H4 (cell line): ENCODE results near the gene LEF1. TPM values are rescaled to one million over a fixed set of nuclear protein-coding genes. Genes with fewer than 3 reads are reported as not detected.
A peak's percentile ranks its signal among the peaks of the same experiment; 100 is the strongest.

Experiments used
- DNase-seq: peaks from one replicate; pipeline ENCODE4 v3.0.0-alpha.2; 2015; ENCODE audit warnings: low spot score
- total RNA-seq: library from RNA; depleted of rRNA; stranded (reverse); fragments of >200 nt; shearing (Covaris generic); gene quantifications from 2 replicates; pipeline ENCODE4 v1.2.3, GENCODE V29; 2014

The LEF1 gene
- total RNA-seq, 1 experiment from 2014 or later: 37.2 TPM

DNA sequence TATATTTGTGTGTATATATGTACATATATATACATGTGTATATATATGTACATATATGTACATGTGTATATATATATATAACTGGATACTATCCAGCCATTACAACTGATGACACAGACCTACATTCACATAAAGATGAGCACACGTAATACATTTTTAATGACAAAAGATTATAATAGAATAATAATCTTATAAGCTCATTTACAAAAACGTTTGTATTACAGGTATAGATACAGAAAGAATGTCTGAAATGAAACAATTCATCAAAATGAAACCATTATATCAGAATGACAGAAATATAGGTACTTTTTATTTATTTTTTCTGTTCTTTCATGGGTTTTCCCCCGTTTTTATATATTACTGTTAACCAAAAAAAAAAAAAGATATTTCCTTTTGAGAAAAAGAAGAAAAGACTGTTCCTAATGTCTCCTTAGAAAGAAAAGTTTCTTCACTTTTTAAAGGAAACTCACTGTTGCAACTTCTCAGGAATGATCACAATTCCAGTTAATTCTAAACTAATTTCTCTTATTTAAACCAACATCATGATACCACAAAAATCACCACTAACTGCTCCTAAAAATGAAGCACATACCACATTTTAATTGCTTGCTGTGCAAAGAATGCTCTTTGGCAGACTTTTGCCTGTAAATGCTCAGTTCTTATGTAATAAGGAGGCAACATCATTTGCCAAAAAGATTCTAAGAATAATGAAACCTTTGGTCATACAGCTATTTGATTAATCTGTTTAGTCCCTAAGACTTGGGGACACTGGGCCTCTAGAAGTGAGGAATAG lies 18.9 kb downstream of the LEF1 start:
- DNase-seq: peak; percentile 53

DNA sequence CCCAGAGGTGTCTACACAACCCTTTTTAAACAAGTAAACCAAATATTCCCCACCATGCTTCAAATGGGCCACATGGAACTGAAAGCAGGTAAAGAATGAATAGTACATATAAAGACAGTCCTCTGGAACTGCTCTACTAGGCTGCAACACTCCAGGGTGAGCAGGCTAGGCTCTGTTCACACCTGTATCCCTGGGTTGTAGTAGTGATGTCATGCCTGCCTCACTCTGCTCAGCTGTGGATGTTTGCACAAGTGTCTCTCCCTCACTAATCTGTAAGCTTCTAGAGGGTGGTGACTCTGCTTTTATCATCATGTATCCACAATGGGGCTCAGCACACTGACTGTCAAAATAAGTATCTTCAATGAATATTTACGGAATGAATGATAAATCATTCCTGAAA lies 20.4 kb downstream of the LEF1 start:
- no peak for DNase-seq

DNA sequence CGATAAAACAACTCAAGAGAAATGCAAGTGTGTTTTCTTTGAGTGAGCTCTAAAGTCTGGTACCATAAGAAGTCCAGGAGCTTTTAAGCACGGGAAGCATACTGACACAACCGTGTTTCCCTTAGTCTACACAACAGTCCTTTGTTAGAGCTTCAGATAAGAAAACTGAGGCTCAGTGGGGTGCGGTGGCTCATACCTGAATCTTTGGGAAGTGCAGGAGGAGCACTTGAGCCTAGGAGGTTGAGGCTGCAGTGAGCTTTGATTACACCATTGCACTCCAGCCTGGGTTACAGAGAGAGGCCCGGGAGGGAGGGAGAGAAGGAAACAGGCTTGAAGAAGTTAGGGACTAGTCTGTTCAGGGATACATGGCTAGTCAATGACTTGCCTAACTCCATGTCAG lies 21.9 kb downstream of the LEF1 start:
- DNase-seq: no peak

DNA sequence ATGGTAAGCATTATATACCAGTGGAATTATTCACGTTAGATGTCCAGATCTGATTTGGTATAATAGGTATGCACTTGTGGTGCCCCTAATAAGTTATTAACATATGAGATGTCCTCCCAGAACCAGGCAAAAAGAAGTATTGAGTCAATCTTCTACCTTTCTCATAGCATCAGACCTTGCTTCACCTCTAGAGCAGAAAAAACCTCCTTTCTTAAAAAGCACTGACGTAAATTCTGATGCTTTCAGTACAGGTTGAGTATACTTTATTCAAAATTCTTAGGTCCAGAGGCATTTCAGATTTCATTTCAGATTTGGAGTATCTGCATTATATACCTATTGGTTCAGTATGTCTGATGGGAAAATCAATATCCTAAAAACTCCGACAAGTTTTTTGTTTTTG lies 22.4 kb downstream of the LEF1 start:
- no peak for DNase-seq

DNA sequence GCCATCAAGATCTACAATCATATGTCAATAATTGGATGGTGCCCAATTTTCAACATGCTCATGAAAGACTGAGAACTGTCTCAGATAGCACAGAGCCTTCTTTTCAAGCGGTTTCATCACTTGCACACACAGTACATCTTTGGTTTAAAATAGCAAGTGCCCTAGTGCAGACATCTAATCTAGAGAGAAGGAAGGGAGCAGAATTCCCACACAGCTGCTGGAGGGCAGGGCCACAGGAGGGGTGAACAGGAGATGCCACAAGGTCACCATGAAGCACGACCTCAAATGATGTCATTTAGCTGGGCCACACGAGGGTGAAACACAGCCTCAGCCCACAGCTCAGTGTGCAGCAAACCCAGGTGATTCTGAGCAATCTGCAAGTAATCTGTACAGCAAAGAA lies 24.3 kb downstream of the LEF1 start:
- DNase-seq: no peak

DNA sequence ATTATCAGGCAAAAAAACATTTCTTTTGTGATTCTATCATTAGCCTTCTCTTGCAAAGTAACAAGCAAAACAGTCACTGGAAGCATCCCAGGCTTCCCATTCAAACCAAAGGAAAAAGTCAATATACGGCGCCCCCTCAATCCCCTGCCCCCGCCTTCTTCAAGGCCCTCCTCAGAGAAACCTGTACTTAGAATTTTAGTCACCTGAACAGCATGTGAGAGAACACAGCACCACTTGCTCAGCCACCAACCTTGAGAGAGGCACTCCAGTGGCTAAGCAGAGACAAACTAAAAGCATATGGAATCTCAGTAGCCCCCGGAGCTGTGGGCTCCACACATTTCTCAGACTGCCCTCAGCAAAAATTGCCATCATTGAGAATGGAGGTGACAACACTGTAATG lies 25.2 kb downstream of the LEF1 start:
- no peak for DNase-seq

DNA sequence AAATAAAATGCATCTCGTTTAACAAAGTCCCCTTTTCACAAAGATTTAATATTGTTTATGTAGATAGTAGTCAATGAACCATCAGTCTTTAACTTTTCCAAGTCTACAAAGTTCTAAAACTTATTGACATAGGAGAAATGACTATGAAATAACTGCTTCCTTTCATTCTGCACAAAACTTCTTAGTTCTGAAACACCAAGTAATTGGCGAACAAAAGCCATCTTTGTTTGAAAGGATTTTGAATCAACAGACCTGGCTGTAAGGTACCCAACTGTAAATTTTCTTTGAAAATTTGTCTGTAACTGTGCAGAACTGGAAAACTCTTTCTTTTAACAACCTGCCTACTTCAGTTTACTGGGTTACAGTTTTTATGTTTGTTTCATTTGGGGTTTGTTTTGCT lies 25.9 kb downstream of the LEF1 start:
- no peak for DNase-seq

DNA sequence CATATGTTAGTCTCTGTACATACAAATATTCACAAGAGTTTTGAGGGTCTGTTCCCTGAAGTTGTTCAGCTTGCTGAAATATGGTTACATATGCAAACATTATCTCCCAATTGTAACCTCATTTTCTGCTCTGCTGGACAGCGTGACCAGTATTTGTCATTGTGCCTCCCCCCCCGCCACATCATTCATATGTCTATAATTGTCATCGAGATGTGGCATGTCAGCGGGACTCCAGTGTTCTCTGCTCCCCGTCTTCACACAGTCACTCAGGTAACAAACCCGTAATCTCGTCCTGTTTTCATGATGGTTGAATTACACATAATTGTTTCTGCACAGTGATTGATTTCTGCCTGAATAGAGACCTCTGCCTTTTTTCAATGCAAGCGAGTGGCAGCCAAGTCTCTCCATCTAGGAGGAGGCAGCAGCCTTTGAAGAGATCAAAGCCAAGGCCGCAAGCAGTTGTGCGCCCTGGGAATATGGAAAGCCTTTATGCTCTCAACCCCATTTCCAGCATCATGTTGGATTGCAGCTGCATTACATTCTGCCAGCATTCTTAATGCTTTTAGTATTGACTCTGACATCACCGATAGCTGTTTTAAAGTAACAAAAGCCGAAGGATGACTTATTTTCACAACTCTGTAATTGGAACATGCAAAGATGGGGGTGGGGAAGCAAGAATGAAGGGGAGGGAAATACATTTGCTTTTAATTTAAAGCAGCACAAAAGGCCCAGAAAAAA lies 27.4 kb downstream of the LEF1 start:
- no peak for DNase-seq

DNA sequence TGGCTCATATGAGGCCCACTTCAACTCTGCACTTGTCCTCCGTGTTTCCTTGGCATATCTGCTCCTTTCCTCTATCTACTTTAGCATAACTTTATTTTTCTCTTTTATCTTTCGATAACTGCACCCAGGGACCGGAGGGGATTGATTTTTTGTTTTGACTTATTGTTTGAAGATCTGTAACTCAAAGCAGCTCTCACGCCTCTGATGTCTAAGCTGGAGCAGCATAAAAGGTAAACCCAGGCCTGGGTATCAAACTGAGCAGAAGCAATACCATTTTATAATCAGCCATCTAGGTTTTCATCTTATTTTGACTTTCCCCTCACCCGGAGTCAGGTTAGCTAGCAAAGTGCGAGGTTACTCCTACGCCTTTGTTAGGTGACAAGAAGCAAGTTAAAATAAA lies 28.4 kb downstream of the LEF1 start:
- DNase-seq: no peak

DNA sequence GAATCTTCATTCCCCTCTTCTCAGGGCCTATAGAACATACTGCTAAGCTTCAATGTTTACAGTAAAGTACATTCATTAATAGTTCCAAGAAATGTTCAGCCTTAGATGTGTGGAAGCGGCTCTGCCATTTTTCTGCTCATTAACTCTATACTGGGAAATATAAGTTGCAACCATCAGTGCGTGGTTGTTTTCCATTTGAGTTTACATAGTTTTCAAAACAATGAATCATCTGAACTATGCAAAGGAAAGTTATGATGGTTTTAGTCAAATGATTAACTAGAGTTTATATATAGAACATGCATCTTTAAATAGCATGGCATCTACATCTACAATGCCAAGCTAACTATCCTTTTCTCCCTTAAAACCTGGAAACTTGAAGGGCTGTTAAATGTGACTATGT lies 29.6 kb downstream of the LEF1 start:
- DNase-seq: no peak

DNA sequence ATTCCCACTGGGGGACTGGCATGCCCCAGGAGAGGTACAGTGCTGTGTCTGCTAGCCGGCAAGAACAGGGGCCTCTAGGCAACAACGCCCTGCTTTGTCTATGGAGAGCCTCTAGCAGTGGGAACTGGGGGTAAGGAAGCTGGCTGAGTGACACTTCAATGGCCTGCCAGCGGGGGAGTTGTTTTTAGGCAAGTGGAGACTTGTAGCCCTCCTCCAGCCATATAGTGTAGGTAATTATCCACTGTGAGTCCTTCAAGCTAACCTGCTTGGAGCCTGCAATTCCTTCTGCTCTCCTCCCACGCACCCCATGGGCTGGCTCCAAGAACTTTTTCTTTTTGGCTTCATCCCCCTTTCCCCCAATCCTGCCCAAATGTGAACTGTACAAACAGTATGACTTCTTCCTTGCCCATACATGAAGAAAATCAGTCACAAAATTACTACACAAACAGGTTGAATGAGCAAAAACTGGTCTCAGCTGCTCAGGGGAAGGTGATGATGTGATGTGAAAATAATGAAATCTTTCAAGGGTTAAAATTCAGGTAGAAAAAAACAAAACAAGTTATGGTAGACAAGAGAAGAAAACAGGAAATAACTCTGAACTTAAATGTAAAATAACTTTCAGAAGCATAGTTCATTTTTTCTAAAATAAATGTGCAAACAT lies 33.1 kb downstream of the LEF1 start:
- DNase-seq: no peak

DNA sequence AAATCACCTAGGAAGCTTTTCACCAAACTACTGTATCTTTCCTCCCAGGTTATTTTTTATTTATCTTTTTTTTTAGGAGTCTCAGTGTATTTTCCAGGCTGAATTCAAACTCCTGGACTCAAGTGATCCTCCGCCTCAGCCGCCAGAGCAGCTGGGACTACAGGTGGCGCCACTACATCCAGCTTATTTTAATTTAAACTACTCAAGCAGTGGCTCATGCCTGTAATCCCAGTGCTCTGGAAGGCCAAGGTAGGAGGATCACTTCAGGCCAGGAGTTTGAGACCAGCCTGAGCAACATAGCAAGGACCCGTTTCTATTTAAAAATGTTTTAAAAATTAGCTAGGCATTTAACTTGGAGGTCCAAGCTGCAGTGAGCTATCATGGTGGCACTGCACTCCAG lies 37.8 kb downstream of the LEF1 start:
- DNase-seq: no peak

DNA sequence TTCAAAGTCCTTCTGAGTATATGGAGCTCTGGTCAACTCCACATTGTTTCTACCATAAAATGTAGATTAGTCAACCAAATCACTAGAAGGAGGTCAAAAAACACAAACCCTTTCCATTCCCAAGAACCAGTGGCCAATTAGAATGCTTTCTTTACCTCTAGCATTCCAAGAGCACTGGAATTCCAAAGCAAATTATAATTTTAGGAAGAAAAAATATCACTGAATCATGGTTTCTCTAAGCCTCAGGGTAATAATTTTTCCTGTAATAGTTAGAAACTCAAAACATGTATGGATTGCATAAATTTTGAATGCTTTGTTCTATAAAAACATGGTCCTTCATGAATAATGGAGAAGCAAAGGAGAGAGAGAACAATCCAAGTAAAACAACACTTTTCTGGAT lies 39.5 kb downstream of the LEF1 start:
- no peak for DNase-seq

DNA sequence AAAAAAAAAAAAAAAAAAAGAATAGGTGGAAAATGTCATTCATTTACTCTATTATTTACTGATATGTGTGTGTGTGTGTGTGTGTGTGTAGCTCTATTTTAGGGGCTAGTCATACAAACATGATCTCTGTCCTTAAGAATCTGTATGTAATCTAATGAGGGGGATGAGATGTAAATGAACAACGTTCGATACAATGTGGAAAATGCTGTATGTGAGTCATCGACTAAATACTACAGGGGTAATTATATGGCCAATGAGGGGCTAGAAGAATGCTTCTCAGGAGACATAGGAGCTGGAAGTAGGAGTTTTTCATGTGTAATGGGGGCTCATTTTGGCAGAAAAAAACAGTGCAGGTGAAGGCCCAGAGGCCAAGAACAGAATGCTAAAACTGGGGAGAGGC lies 41.9 kb downstream of the LEF1 start:
- no peak for DNase-seq

DNA sequence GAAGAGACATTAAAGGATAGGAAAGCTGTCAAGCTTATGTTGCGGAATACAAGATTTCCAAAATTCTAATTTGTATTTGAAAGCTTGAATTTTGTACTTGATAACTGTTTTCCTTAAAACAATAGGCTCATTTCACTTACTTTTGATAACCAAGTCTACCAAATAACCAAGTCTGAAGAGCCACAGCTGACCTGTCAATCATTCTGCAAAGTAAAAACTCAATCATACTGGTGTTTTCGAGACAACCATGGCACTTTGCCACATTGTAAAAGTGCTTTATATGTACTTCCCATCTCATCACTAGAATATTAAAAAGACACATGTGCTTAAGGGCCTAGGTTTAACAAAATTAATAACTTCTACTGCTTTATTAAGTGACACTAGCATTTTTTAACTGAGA lies 47.9 kb downstream of the LEF1 start:
- no peak for DNase-seq

DNA sequence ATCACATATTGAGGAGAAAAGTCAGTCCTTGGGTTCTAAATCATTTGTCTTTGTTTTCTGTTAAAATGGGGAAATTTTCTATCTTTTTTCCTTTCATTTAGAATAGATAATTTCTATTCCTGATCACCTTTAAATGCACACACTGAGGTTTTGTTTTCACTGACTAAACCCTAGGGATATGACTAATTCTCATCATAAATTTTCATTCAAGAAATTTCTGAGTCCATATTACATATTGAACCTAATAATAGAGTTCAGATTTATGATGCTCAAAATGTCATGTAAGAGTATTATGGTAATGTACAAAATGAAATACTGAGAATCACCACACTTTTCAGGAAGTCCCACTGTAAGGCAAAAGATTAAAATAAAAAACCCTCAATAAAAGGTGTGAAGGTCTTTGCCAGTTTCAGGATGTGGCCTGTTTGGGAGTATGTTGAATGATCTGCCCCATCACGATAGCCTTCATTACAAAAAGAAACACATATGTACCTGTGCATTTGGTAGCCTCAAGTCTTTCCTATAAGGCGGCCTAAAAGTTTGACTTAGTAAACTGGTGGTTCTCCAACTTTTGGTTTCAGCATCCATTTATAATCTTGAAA lies 49.4 kb downstream of the LEF1 start:
- no peak for DNase-seq

DNA sequence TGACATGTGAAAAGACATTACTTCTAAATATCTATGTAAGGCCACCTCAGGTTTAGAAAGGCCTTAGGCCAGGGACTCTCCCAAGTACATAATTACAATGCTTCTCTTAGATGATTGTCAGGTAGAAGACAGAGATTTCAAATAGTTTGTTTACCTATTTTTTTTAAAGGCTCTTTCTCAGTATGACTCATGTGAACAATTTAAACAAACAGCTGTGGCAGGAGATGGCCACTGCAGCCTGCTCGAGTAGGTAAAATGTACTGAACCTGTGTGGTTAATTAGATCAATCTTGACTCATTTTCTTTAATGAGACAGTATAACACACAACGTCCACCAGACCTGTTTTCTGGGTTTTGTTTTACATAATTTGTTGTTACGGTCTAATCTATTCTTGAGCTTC lies 50.2 kb downstream of the LEF1 start:
- peak; percentile 47 for DNase-seq

DNA sequence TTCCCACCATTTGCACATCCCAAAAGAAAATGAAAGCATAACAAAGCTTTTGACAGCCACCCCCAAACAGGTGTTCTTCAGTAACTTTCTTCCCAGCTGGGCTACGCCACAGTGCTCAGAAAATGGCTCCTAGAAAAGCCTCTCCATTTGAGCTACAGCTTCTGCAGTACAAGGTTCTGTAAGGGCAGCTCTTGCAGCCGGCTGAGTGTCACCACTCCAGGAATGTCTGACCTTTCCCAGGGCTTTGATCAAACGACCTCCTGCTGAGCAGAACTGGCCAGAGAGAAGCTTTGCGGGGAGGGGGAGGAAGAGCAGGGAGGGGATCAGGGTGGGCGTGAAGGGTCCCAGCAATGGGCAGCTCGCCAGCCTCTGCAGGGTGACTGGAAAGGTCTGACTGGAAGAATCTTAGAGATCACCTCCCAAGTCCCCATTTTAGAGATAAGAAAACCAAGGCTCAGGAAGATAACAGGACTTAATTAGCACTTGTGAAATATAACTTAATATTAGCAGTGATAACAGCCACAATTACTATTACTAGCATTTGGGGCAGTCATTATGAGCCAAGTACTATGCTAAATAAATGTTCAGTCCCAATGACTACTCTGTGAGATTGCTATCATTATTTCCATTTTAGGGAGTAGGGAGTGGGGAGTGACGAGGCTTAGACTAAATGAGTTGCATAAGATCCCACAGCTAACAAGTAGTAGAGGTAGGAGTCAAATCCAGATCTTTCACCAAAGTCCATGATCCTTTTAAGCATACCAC lies 51.1 kb downstream of the LEF1 start:
- no peak for DNase-seq

DNA sequence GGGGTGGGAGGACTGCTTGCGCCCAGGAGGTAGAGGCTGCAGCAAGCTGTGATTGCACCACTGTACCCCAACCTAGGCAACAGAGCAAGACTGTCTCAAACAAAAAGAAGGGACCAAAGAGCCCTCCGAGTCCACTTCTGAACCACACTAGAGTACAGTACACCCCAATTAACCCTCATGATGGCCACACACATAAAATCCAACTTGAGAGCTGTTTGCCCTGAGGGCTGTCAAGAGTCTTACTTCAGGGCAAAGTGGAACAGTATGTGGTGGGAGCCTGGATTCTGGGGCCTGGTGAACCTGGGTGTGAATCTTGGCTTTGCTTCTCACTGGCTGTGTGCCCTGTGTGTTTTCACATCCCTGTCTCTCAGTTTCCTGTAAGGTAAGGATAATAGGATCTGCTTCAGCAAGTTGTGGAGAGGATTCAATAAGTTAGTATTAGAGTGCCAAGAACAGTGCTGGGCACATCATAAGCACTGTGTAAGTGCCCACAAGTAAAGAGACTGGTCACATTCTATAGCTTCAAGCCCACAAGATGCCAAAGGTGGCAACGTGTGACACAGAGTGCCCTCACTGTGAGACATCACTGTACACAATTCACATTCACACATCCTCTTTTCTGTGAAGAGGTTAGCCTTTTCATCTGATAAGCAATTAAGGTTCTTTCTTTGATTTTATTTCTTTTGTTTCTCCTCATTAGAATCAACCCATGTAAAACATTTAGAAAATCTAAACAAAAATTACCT lies 52.1 kb downstream of the LEF1 start:
- DNase-seq: no peak

DNA sequence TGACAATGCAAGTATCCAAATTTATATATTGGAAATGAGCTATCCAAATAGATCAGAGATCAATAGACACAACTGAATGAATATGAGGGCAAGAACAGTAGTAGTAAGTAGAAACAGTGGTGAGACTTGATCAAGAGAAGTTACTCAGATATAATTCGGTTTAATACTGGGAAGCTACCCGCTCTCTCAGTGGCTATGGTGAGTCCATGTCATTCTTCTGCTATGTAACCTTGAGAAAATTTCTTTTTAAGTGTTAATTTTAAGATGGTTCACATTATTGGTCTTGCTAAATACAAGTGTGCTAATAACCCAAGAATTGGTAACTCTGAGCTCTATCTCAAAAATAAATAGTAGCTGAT lies 53.6 kb downstream of the LEF1 start:
- DNase-seq: no peak

DNA sequence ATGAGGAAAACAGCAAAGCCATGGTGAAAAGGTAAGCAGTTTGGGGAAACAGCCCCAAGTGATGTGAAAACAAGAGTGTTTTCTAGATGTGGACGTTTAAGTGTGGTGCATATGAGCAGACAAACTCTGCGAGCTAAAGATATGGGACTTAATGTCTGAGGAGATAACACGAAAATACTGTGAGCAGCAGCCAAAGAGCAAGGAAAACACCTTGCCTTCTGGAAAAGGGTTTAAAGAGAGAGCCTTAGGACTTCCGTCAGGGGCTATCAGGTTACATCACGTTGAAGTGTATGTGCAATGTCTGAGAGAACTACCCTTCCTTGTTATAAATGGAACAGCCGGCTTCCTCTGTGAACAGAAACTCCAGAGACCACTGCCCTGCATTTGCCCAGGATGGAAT lies 54.2 kb downstream of the LEF1 start:
- DNase-seq: no peak
